NCI-H128 (cell line): ENCODE results near the gene NR1H3.

Source experiments
- DNase-seq: peaks from one replicate; lab custom pipeline; 2025; ENCODE audit not compliant: unreplicated experiment; lab: John Stamatoyannopoulos, UW

NR1H3 gene

DNA sequence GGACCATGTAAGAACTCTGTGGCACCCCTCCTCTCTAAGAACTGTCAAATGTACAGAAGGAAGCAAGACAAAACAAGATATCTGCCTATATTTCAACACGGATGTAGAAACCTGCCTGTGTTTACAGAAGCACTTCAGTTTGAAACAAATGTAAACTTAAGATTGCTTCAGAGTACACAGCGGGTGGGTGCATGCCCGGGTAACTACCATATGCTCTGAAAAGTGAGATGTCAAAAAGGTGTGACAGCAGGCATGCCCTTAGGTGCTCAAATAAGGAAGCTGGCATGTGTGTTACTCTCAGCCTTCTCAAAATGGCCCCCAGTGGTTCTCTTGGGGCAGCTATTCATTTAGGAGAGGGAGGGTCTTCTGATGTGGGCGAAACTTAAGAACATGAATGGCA, 14.3 kb upstream of the NR1H3 start:
- DNase-seq = no peak

DNA sequence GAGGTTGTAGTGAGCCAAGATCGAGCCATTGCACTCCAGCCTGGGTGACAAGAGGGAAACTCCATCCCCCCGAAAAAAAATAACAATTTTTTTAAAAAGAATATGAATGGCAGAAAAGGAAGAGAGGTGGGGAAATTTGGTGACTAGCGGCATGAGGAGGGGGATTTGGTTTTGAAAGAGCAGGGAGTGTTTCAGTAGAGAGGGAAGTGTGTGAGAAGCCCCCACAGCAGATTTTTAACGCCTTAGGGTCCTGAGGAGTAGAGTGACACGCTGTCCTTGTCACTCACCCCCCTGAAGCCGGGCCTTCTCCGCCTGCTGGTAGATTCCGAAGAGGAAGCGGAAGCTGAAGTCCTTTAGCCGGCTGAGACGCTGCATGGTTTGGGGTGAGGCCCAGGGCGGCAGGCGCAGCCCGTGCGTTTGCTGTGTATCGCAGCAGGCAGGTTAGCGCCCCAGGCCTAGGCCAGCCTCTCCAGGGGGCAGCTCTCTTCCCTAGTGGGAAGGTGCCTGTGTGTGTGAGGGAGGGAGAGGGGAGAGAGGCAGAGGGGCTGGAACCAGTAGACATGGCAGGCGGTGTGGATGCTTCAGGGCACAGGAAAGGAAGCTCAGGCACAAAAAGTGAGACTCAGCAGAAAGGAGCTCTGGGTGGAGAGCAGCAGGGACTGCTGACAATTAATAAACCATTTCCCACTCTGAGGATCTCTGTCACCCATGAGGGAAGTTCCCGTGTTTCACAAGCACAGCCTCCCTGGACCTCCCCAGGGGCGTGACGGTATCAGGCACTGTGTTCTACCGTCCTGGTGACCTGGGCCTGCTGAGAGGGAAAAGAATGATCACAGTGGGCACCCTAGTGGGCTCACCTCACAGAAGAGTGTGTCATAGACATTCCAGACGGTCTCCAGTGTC, 13.1 kb upstream of the NR1H3 start:
- DNase-seq = no peak

DNA sequence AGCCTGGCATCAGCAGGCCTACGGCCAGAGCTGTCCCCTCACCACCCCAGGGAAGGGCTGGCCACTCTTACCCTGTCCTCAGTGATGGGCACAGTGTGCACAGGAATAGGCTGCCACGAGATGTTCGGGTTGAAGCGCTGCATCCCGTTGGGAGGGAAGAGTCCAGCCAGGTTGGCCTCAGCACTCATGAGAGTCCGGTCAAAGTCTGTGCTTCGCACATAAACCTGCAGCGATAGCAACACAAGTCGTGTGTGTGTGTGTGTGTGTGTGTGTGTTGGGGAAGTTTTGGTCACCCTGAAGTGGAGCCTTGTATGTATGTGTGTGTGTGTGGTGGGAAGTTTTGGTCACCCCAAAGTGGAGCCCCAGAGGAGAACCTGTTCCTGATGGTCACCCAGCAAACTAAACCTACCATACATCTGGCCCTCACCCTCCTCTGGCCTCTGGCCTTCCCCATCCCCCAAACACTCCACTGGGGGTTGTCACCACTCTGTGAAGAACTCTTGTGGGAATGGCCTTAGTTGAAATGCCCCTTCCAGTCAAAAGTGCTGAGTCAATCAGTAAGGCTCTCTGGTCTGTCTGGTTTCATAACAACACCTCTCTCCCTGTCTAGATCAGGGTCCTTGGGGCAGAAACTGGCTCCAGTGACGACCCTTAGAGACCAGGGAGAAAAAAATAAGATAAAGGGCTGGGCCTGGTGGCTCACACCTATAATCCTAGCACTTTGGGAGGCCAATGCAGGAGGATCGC, 12.0 kb upstream of the NR1H3 start:
- no peak for DNase-seq

DNA sequence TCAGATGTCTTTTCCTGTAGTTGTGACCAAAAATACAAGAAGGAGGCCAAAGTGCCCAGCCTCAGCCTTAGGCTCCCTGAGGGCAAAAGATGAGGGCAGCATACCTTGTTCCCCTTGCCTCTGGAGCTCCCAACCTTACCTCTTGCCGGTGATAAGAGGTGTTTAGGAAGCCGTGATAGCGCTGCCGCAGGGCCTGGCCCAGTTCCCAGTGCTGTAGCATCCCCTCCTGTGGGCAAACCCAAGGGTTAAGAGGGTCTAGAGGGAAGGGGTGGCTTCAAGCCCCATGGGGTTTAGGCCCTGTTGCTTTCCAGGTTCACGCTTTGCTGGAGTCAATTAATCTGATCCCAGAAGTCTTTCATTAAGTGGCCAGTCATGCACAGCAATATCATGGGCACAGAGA, 10.3 kb upstream of the NR1H3 start:
- DNase-seq = no peak

DNA sequence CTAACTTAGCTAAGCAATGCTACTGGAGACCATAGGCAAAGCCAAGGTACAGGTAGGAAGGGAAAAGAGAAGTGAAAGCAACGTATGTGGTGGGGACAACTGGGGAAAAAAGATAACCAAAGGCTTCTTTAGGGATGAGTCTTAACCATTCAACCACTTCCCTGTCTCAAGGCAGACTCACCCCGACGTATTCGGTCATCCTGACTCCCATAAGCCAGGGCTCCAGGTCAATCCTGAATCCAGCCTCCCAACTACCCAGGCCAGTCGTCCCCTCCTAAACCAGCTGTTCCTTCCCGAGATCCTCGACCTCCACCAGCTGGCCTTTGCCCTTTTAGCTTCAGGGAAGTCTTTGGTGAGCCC, 9.5 kb upstream of the NR1H3 start:
- DNase-seq = no peak

DNA sequence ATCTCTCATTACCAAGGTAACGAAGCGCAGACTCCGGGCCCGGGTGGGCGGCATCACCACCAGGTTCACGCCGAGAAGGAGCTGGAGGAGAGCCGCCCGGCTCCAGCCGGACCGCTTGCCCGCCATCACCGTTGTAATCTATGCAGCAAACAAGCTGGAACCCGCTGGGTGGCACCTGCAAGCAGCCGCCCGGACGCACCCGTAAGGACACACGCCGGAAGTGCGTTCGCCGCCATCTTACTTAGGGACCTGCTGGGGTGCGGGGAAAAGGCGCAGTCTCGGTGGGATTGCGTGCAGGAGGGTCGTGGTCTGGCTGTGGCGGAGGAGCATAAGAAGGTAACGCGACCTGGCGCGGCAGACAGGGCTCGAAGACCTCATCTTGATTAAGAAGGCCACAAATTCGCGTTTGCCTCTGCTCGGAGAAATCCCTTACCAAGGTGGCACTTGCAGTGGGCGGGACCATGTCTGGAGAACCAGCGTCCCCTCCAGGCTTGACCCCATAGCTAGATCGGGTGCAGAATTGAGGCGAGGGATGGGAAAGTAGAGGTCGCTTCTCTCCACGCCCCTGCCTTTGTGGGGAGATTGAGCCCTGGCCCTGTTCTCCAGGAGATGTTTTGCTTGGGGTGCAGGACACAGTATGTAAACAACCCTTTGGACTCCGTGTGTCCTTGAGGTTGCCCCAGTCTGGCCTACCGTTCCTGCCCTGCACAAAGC, 9.0 kb upstream of the NR1H3 start, which contains the start of gene ACP2:
Gene ACP2 (minus strand): TSS at position 151 of the 714 bp plus-strand sequence. CDS start 25 bp downstream, at position 126.
- peak; percentile 88 for DNase-seq

DNA sequence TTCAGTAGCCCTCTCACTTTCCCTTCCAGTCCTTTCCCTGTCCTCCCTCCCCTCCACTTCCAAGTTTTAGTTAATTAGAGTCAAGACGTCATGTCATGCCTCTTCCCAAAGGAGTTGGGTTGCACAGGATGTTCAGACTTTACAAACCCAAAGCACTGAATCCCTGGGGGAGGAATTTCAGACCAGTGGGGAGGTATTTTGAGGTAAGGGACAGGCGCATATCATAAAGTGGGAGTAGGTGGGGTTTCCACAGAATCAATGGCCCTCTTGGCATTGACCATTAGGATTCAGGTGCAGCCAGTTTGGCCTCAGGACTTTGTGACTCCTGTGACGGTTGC, 8.4 kb upstream of the NR1H3 start:
- DNase-seq = no peak

DNA sequence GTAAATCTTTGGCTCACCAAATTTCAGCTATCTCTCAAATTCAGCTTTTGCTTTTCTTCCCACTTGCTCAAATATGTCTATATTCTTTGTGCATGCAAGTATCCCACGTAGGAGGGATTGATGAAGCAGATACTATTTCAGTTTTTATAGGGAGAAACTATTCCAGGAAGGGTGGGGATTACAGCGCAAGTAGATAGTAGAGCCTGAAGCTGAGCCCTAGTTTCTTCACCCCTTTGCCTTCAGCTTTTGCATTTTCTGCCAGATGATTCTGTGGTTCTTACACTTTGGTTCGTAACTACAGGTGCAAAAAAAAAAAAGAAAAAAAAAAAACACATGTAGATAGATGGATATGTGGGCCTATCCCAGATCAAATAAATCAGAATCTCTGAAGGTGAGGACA, 6.0 kb upstream of the NR1H3 start:
- no peak for DNase-seq

DNA sequence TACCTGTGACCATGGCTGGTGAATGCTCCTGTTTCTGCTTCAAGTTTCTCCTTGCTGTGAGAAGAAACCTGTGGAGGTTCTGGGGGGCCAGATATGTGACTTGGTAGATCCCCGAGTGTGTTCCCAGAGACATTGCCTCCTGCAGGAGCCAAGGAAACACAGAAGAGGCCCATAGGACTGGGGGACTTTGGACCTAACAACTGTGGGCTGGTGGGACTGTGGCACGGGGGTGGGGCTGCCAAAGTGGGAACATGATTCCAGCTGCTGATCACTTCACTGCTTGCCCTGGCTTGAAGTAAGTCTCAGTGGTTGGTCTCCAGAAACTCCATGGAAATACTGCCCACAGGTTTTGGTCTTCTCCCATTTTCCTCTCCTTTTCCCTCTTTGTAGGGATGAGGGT, 4.1 kb upstream of the NR1H3 start:
- no peak for DNase-seq

DNA sequence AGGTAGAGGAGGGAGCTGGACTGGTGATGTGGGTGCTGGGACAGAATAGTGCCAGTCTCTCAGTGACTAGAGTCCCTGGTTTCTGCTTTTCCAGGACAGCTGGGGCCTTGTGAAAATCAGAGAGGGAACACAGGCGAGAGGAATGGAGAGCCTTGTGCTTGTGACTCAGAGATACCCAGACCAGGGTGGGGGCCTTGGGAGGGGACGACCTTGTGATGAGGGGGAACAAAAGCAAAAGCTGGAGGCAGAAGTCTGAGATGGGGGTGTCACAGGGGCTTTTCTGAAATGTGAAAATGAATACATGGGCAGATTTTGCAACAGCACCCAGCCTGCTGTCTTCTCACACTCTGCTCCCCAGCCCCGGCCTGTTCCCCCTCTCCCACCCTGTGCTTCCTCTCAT, 3.4 kb upstream of the NR1H3 start:
- no peak for DNase-seq

DNA sequence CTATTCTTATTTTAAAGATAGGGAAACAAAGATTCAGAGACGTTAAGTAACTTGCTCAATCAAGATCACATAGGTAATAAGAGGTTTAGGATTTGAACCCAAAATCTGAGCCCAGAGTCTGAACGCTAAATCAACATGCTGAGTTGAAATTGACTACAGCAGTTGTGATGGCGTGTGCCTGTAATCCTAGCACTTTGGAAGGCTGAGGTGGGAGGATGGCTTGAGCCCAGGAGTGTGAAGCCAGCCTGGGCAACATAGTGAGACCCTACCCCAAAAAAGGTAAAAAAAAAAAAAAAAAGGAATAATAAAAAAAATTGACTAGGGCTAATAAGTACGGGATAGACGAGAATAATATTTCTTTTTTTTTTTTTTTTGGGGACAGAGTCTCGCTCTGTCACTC, 1.4 kb upstream of the NR1H3 start:
- no peak for DNase-seq

DNA sequence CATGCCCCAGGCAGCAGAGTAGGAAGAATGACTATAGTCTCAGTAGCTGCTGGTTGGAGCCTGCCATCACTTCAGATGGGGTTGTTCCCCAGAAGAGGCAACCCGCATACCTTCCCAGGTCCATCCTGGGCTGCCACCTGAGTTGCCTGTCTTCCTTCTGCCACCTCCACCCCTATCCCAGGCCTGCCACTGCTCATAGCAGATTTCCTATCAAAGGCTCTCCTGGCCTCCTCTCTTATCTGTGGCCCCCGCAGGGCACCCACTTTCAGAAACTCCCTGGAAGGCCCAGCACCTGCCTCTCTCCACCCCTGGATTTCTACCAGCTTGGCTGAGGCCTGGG, 649 bp upstream of the NR1H3 start:
- no peak for DNase-seq

DNA sequence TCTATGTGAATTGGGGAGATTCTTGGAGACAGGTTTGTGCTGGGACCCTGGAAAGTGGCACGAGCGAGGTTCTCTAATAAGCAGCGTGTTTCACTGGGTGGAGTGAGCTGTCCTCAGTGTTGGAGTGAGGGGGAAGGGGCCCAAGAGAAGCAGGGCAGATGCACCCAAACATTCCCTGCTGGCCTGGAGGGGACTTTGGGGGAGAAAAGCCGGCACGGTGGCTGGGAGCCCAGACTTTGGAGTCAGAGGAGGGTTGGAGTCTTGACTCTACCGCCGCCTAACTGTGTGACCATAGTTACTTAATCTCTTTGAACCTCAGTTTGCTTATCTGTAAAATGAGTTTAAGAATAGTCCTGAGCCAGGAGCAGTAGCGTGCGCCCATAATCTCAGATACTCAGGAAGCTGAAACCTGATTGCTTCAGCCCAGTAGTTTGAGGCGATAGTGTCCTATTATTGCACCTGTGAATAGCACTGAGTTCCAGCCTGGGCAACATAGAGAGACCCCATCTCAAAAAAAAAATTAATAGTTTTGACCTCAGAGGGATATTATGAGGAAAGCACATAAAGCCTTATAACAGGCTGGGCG, 614 bp downstream of the NR1H3 start:
- no peak for DNase-seq

DNA sequence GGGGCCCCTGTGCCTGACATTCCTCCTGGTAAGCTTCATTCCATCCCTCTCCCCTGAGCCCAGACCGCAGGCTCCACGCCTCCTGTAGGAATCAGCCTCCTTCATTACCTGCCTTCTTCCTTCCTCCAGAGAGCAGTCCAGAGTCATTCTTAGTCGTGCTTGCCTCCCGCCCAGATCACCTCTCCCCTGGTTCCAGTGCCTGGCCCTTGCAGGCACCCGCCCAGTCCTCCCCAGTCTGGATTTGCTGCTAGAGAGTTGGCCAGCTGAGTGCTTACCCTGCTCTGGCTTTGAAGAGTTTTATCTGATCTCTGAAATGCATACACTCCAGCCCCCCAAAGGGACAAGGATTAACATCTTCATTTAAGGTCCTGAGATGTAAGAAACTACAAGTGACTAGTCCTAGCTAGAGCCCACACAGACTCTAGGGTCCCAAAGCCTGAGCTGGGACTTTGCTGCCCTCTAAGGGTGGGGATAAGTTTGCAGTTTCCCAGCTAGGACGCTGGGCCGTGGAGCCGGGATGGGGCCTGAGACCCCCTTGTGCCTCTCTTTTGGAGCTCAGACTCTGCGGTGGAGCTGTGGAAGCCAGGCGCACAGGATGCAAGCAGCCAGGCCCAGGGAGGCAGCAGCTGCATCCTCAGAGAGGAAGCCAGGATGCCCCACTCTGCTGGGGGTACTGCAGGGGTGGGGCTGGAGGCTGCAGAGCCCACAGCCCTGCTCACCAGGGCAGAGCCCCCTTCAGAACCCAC, 1.6 kb downstream of the NR1H3 start:
- no peak for DNase-seq

DNA sequence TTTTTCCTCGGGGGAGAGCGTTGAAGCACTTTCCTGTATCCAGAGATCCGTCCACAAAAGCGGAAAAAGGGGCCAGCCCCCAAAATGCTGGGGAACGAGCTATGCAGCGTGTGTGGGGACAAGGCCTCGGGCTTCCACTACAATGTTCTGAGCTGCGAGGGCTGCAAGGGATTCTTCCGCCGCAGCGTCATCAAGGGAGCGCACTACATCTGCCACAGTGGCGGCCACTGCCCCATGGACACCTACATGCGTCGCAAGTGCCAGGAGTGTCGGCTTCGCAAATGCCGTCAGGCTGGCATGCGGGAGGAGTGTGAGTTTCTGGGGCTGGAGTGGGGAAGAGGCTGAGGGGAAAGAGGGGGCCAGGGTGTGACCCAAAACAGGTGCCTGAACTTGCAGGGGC, 2.6 kb downstream of the NR1H3 start:
- DNase-seq = no peak

DNA sequence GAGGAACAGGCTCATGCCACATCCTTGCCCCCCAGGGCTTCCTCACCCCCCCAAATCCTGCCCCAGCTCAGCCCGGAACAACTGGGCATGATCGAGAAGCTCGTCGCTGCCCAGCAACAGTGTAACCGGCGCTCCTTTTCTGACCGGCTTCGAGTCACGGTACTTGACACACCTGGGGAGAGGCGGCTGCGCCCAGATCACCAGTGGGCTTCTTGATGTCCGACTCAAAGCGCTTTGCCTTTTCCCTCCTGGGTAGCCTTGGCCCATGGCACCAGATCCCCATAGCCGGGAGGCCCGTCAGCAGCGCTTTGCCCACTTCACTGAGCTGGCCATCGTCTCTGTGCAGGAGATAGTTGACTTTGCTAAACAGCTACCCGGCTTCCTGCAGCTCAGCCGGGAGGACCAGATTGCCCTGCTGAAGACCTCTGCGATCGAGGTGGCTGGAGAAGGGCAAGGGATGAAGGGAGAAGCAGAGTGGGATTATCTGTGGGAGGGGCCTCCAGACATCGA, 3.5 kb downstream of the NR1H3 start:
- DNase-seq = no peak

DNA sequence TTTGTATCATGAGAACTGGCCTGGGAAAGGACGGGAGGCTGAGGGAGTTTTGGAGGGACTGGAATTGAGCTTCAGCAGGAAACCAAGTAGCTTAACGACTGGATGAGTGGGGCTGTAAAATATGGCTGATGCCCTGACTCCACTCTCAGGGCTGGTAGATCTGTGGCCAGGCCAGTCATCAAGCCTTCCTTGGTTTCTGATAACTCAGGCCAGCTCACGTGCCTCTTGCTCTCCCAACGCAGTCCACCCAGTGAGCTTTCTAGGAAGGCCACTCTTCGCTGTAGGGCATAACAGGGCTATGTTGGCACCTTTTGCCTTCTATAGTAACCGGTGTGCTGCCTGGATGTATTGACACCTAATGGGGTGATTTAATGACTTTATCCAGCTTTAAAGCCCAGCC, 6.3 kb downstream of the NR1H3 start:
- no peak for DNase-seq

DNA sequence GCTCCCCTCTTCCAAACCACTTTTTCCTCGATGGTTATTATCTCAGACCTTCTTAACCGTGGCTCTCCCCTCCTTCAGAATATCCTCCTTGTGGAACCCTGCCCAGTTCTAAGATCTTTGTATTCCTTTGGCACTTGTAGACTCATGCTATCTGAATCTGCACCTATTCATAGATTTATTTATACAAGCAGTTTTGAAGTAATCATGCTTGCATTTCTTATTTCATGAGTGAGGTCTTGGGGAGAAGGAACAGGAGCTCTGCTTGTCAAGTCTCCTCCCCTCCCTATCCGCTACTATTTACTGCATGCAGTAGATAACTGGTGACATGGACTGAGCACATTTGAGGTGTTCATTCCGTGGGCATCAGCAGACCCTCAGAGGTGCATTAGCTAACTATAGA, 6.7 kb downstream of the NR1H3 start:
- DNase-seq = no peak

DNA sequence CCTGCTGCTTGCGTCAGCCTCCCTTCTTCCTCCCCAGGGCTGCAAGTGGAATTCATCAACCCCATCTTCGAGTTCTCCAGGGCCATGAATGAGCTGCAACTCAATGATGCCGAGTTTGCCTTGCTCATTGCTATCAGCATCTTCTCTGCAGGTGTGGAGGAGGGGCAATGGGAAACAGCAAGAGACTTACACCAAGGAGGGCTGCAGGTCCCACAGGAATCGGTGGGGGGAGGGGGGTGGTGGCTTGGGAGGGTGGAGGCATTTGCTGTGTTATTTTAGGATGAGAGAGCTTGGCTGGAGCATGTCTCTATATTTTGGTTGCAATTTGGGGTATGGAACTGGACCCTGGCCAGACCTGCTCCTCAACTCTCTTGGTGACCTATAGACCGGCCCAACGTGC, 10.1 kb downstream of the NR1H3 start:
- DNase-seq = no peak

DNA sequence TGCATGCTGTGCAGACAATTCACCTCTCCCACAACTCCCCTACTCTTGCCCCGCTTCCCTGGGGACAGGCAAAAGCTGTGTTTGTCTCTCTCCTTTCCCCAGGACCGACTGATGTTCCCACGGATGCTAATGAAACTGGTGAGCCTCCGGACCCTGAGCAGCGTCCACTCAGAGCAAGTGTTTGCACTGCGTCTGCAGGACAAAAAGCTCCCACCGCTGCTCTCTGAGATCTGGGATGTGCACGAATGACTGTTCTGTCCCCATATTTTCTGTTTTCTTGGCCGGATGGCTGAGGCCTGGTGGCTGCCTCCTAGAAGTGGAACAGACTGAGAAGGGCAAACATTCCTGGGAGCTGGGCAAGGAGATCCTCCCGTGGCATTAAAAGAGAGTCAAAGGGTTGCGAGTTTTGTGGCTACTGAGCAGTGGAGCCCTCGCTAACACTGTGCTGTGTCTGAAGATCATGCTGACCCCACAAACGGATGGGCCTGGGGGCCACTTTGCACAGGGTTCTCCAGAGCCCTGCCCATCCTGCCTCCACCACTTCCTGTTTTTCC, 10.7 kb downstream of the NR1H3 start:
- no peak for DNase-seq
